Keratinocyte (primary cell): ENCODE measurements around the gene MANSC4.

Experiments
- EZH2 ChIP-seq: IDR thresholded peaks from one replicate; pipeline ENCODE4 v1.6.1; 2012; ENCODE audit warnings: inconsistent platforms, mild to moderate bottlenecking, low read length, moderate library complexity
- TF ChIP-seq, protein P1 (sequence below), 3 experiments: IDR thresholded peaks in 1 of 3; conservative IDR thresholded peaks in 1 of 3; optimal IDR thresholded peaks in 1 of 3; 2 replicates in 2 of 3; 3 replicates in 1 of 3; pipeline versions ENCODE3 to v1.5.1; 2011; ENCODE audit warnings: low read length in 3 of 3, mild to moderate bottlenecking in 3 of 3, moderate library complexity in 2 of 3, control low read depth in 1 of 3, inconsistent platforms in 1 of 3; ENCODE audit not compliant: insufficient read depth in 2 of 3; ENCODE audit errors: extremely low read depth in 1 of 3

DNA sequence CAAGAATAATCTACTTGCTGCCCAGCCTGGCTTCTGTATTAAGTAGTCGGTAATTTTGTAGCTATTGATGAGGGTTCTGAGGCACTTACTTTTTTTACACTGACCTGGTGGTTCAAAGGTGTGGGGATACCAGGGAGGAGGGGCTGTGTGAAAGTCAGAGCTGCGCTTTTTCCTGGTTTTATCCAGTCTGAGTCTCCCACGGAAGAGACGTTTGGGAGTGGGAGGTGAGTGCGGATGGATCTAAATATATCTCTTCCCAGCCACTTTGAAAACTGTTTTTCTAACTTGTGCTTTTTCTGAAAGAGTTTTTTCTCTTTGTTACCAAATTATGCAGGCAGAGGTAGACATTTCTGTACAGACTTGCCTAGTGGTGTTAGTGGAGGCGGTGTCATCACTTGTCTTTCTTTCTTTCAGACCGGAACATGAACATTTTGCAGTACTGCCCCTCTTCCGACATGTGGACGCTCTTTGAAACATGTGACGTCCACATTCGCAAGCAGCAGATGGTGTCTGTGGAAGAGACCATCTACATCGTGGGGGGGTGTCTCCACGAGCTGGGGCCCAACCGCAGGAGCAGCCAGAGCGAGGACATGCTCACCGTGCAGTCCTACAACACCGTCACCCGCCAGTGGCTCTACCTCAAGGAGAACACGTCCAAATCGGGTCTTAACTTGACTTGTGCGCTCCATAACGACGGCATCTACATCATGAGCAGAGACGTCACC is 17.4 kb upstream of the MANSC4 start:
- TF ChIP-seq, protein P1, sequence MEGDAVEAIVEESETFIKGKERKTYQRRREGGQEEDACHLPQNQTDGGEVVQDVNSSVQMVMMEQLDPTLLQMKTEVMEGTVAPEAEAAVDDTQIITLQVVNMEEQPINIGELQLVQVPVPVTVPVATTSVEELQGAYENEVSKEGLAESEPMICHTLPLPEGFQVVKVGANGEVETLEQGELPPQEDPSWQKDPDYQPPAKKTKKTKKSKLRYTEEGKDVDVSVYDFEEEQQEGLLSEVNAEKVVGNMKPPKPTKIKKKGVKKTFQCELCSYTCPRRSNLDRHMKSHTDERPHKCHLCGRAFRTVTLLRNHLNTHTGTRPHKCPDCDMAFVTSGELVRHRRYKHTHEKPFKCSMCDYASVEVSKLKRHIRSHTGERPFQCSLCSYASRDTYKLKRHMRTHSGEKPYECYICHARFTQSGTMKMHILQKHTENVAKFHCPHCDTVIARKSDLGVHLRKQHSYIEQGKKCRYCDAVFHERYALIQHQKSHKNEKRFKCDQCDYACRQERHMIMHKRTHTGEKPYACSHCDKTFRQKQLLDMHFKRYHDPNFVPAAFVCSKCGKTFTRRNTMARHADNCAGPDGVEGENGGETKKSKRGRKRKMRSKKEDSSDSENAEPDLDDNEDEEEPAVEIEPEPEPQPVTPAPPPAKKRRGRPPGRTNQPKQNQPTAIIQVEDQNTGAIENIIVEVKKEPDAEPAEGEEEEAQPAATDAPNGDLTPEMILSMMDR (optimal IDR thresholded peaks at IDR 0.05 in 1 of 3, IDR thresholded peaks at IDR 0.05 in 1 of 3, conservative IDR thresholded peaks at IDR 0.05 in 1 of 3; ENCODE audit: extremely low read depth in 1 of 3, insufficient read depth in 2 of 3, low read length in 3 of 3): no peak
- TF ChIP-seq EZH2: no peak
